NCI-H446 treated with DMSO at 0.1 percent for 48 hours (cell line): ENCODE results near the gene MAST2.
"Not testable (repeated sequence)": the region's sequence is repeated elsewhere in the genome, so short reads cannot be mapped to it uniquely, and the experiment has no call there.

ENCODE experiments used
- DNase-seq: peaks from one replicate; lab custom pipeline; 2025; lab: John Stamatoyannopoulos, UW

Gene MAST2

GRCh38 chr1:45857755-45858492 lies 54.5 kb downstream of the MAST2 start:
- not testable (repeated sequence) for DNase-seq

- DNase-seq = no peak
Measured at GRCh38 chr1:45859221-45859620, 55.8 kb downstream of the MAST2 start.

GRCh38 chr1:45862008-45862407 lies 58.6 kb downstream of the MAST2 start:
- no peak for DNase-seq

GRCh38 chr1:45863218-45863617 lies 59.8 kb downstream of the MAST2 start:
- DNase-seq = no peak

- DNase-seq = no peak
Measured at GRCh38 chr1:45864167-45865106, 61.0 kb downstream of the MAST2 start.

GRCh38 chr1:45867697-45868348 lies 64.4 kb downstream of the MAST2 start:
- no peak for DNase-seq

GRCh38 chr1:45868861-45869260 lies 65.4 kb downstream of the MAST2 start:
- DNase-seq = no peak

GRCh38 chr1:45870500-45870899 lies 67.1 kb downstream of the MAST2 start:
- no peak for DNase-seq

- DNase-seq = not testable (repeated sequence)
Measured at GRCh38 chr1:45872173-45872801, 68.9 kb downstream of the MAST2 start.

- DNase-seq = no peak
Measured at GRCh38 chr1:45876000-45876617, 72.7 kb downstream of the MAST2 start.

- DNase-seq = no peak
Measured at GRCh38 chr1:45877264-45877663, 73.9 kb downstream of the MAST2 start.

GRCh38 chr1:45879885-45880598 lies 76.6 kb downstream of the MAST2 start:
- DNase-seq = no peak

GRCh38 chr1:45880930-45881329 lies 77.5 kb downstream of the MAST2 start:
- DNase-seq = no peak

GRCh38 chr1:45883658-45884057 lies 80.2 kb downstream of the MAST2 start:
- no peak for DNase-seq

GRCh38 chr1:45884700-45885099 lies 81.3 kb downstream of the MAST2 start:
- no peak for DNase-seq

GRCh38 chr1:45886229-45886628 lies 82.8 kb downstream of the MAST2 start:
- DNase-seq = no peak

- no peak for DNase-seq
Measured at GRCh38 chr1:45887156-45887842, 83.9 kb downstream of the MAST2 start.

- DNase-seq = no peak
Measured at GRCh38 chr1:45890078-45890477, 86.7 kb downstream of the MAST2 start.

GRCh38 chr1:45891087-45891486 lies 87.7 kb downstream of the MAST2 start:
- no peak for DNase-seq

- DNase-seq = no peak
Measured at GRCh38 chr1:45892068-45892785, 88.8 kb downstream of the MAST2 start.
